Kidney (tissue), 14 donors: ENCODE data around the gene WDR46. TPM values are rescaled to one million over a fixed set of nuclear protein-coding genes. Genes with fewer than 3 reads are reported as not detected.

Source experiments
- DNase-seq, 5 donors: peaks; one replicate each; pipeline ENCODE4 v3.0.0-alpha.2; 2013 to 2020
- FAIRE-seq: peaks from 2 replicates; lab custom pipeline; 2012; peaks lifted over from hg19 to GRCh38; lab: Jason Lieb, UNC
- H3K27ac ChIP-seq, 2 donors: one replicate each; pipeline ENCODE4 v1.7.0; 2013; ENCODE audit warnings: low read depth in 2 of 2, low read length in 2 of 2, inconsistent platforms in 1 of 2
- H3K27me3 ChIP-seq: one replicate; pipeline ENCODE4 v1.7.1; 2013; ENCODE audit warnings: low read length, inconsistent platforms; ENCODE audit not compliant: control insufficient read depth, insufficient read depth
- H3K36me3 ChIP-seq, 3 donors: one replicate each; pipeline versions ENCODE4 v1.7.0 to v1.7.1; 2013; ENCODE audit warnings: low read length in 3 of 3, control low read depth in 1 of 3, inconsistent platforms in 1 of 3; ENCODE audit not compliant: insufficient read depth in 3 of 3, control insufficient read depth in 2 of 3
- H3K4me1 ChIP-seq, 3 donors: one replicate each; pipeline versions ENCODE4 v1.7.0 to v1.7.1; 2013; ENCODE audit warnings: low read length in 3 of 3, inconsistent platforms in 1 of 3, low read depth in 1 of 3; ENCODE audit not compliant: control insufficient read depth in 2 of 3, insufficient read depth in 2 of 3
- H3K4me3 ChIP-seq, 3 donors: one replicate each; pipeline versions ENCODE4 v1.7.0 to v1.8.1; 2013; ENCODE audit warnings: low read length in 3 of 3, control low read depth in 1 of 3, inconsistent platforms in 1 of 3
- H3K9ac ChIP-seq, 3 donors: one replicate each; pipeline versions ENCODE4 v1.7.0 to v1.7.1; 2013; ENCODE audit warnings: low read length in 3 of 3, control low read depth in 1 of 3, inconsistent platforms in 1 of 3
- H3K9me3 ChIP-seq, 3 donors: one replicate each; pipeline versions ENCODE4 v1.7.0 to v1.7.1; 2013; ENCODE audit warnings: low read length in 3 of 3, control low read depth in 1 of 3, inconsistent platforms in 1 of 3; ENCODE audit not compliant: control insufficient read depth in 2 of 3, insufficient read depth in 1 of 3
- intact Hi-C: fragments of 100-400 bp; cut with DNase I; formaldehyde crosslinking; loops from one replicate; pipeline ENCODE4 v1.11.1; 2022
- polyA plus RNA-seq: library from polyadenylated mRNA; stranded (reverse); fragments of 350-450 nt; fragmentation: Illumina TruSeq; extraction: RNeasy Lipid Tissue Mini Kit (QIAGEN cat#74804); gene quantifications from one replicate; pipeline ENCODE4 v1.2.3, GENCODE V29; 2014; ENCODE audit warnings: low read depth, low replicate concordance; ENCODE audit not compliant: insufficient read depth
- total RNA-seq: library from RNA; stranded (reverse); fragmentation: NEBNext Ultra II Directional; extraction: Animal tissue kit (Norgen Biotek cat#: 25700); gene quantifications from one replicate; pipeline ENCODE4 v1.2.1, GENCODE V29; 2021
- TF ChIP-seq, protein P1 (sequence below): IDR thresholded peaks from 3 replicates; pipeline ENCODE4 v1.5.1; 2012; ENCODE audit warnings: mild to moderate bottlenecking, moderate library complexity, borderline replicate concordance; ENCODE audit not compliant: insufficient read depth; ENCODE audit errors: extremely low read depth
- donor health status: control.
- donor health status: control.
- donor health status: control.
- donor health status: control.
- donor health status: control.
- donor health status: DM: yes; HTN: yes; CAD: no.
- donor health status: Normal renal cell carcinoma (clear cell type).

The WDR46 gene
- total and polyA plus RNA-seq, 2 donors from 2014 or later, result 40.3 to 46.5 TPM

DNA sequence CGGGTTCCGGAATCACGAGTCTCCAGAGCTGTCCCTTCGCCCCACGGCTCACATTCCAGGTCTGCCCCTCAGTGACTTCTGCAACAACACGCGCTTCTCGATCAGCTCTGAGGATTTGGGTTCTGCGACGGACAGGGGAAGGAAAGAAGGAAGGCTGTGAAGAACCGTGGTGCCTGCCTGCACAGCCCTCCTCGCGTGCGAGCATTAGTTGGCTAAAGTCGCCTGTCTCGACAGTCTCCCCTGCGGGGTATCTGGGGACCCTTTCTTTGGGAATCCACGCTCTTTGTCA, 40.5 kb downstream of the WDR46 start:
- DNase-seq, result no peak
- H3K9ac ChIP-seq, result peak overlapping the region; percentile 70 to 90 (median 75)
- intact Hi-C loops, result no loop called here
- FAIRE-seq, result no peak
- peak overlapping the region; percentile 89 to 97 for H3K27ac ChIP-seq
- peaks cover 0 to 3% (median 0%) of the 10 kb centered on the region in 3 donors for H3K36me3 ChIP-seq
- no peaks in the 10 kb centered on the region for H3K27me3 ChIP-seq
- no peaks in the 10 kb centered on the region for H3K9me3 ChIP-seq
- peaks cover 0 to 20% (median 9%) of the 10 kb centered on the region in 3 donors for H3K4me1 ChIP-seq
- TF ChIP-seq, protein P1, sequence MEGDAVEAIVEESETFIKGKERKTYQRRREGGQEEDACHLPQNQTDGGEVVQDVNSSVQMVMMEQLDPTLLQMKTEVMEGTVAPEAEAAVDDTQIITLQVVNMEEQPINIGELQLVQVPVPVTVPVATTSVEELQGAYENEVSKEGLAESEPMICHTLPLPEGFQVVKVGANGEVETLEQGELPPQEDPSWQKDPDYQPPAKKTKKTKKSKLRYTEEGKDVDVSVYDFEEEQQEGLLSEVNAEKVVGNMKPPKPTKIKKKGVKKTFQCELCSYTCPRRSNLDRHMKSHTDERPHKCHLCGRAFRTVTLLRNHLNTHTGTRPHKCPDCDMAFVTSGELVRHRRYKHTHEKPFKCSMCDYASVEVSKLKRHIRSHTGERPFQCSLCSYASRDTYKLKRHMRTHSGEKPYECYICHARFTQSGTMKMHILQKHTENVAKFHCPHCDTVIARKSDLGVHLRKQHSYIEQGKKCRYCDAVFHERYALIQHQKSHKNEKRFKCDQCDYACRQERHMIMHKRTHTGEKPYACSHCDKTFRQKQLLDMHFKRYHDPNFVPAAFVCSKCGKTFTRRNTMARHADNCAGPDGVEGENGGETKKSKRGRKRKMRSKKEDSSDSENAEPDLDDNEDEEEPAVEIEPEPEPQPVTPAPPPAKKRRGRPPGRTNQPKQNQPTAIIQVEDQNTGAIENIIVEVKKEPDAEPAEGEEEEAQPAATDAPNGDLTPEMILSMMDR, result no peak
- peak overlapping the region; percentile 61 to 81 (median 77) for H3K4me3 ChIP-seq

DNA sequence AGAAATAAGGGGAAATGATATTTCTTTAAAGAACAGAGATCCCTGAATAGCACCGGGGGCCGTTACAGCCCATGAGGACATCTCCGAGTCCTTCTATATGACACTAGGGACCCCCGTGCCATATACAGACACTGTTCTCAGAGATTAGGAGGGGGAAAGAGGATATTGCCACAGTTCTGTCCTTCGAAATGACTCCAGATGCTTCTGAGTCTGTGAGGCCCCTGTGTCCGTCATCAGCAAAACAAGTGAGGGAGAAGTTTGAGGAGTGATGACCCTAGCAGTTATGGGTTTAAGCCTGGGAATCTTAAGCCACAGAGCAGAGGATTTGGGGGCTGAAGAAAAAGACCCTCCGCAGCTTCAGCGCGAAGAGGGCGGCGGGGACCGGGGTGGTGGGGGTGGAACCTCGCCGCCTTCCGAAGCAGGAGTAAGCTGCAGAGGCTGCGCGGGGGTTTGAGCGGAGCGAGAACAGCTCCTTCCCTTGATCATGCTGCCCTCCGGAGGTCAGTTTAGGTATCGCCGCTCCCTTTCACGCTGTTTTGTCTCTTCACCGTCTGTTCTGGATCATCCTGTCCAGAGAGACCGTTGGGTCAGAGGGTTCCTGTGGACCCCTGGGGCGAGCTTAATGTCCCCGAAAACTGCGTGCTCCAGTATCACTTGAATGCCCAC, 40.9 kb downstream of the WDR46 start:
- intact Hi-C loops, result no loop called here
- no peaks in the 10 kb centered on the region for H3K27me3 ChIP-seq
- TF ChIP-seq, protein P1, result peak; percentile 99
- H3K4me1 ChIP-seq, result peaks cover 0 to 20% (median 9%) of the 10 kb centered on the region in 3 donors
- H3K9me3 ChIP-seq, result no peaks in the 10 kb centered on the region
- peak overlapping the region; percentile 61 to 81 (median 77) for H3K4me3 ChIP-seq
- no peak for FAIRE-seq
- peaks cover 0 to 3% (median 0%) of the 10 kb centered on the region in 3 donors for H3K36me3 ChIP-seq
- peak overlapping the region; percentile 70 to 90 (median 75) for H3K9ac ChIP-seq
- DNase-seq, result peak; percentile 91 to 95 (median 93)
- peak overlapping the region; percentile 89 to 97 for H3K27ac ChIP-seq

DNA sequence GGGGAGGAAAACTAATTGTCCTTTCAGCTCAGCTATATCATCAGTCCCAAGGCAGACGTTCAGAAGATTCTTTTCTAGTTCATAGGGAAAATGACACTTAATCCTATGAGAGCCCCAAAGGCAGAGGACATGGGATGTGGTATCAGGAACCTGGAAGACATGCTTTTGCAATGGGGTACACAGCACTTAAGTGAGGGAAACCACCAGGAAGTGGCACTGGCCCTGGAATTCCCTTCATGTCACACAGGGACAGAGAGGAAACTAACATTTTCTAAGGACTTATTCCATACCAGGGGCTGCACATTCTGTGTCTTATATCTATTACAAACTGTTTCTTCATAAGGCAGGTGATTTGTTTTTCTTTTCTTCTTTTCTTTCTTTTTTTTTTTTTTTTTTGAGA, 45.6 kb downstream of the WDR46 start:
- H3K9ac ChIP-seq, result no peak overlapping the region
- intact Hi-C loops, result no loop called here
- FAIRE-seq (no peak), DNase-seq (no peak)
- no peaks in the 10 kb centered on the region for H3K9me3 ChIP-seq
- H3K27me3 ChIP-seq, result no peaks in the 10 kb centered on the region
- no peak overlapping the region for H3K27ac ChIP-seq
- TF ChIP-seq, protein P1, result no peak
- H3K36me3 ChIP-seq, result no peaks in the 10 kb centered on the region
- no peak overlapping the region for H3K4me3 ChIP-seq
- peaks cover 0 to 5% (median 4%) of the 10 kb centered on the region in 3 donors for H3K4me1 ChIP-seq

DNA sequence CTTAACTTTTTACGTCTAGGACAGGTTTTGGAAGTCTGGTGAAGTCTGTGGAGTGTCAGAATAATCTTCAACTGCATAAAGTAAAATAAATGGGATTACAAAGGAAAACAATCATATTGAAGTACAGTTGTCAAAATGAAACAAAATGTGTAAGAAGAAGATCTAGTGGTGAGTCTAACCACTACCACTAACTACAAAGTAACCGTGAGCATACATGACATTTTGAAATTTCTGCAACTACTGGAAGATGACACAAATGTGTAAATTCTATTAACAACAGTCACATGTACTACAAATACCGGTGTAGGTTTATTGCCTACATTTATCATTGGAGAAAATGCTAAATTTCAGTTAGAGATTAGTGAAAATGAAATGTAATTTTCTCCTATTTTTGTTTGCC, 47.1 kb downstream of the WDR46 start:
- intact Hi-C loops, result no loop called here
- Histone ChIP-seq H3K27me3 (no peaks in the 10 kb centered on the region), H3K36me3 (no peaks in the 10 kb centered on the region), H3K9me3 (no peaks in the 10 kb centered on the region), H3K27ac (no peak overlapping the region), H3K9ac (no peak overlapping the region), H3K4me1 (no peaks in the 10 kb centered on the region), H3K4me3 (no peak overlapping the region)
- DNase-seq (no peak), FAIRE-seq (no peak)
- TF ChIP-seq, protein P1, result no peak
